Measurements from ENCODE around the gene DPP3.

DPP3 gene

DNA sequence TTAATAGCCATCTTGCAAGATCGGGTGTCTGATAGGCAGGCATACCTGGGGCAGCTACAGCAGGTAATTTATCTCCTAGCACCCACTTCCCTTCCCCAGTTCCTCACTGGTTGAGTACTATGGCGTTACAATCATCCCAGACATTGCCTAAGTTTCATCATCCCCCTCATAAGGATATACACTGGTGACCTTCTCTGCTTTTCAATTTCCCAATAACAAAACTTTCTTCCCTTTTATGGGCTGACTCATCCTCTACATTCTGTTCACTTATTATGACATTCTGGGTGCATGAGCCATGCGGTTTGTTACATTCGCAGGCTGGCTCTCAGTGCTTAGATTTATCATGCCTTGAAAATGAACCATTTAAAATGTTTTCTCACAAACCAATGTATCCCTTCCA lies 36.6 kb upstream of the DPP3 start:
- TF ChIP-seq, protein P1, sequence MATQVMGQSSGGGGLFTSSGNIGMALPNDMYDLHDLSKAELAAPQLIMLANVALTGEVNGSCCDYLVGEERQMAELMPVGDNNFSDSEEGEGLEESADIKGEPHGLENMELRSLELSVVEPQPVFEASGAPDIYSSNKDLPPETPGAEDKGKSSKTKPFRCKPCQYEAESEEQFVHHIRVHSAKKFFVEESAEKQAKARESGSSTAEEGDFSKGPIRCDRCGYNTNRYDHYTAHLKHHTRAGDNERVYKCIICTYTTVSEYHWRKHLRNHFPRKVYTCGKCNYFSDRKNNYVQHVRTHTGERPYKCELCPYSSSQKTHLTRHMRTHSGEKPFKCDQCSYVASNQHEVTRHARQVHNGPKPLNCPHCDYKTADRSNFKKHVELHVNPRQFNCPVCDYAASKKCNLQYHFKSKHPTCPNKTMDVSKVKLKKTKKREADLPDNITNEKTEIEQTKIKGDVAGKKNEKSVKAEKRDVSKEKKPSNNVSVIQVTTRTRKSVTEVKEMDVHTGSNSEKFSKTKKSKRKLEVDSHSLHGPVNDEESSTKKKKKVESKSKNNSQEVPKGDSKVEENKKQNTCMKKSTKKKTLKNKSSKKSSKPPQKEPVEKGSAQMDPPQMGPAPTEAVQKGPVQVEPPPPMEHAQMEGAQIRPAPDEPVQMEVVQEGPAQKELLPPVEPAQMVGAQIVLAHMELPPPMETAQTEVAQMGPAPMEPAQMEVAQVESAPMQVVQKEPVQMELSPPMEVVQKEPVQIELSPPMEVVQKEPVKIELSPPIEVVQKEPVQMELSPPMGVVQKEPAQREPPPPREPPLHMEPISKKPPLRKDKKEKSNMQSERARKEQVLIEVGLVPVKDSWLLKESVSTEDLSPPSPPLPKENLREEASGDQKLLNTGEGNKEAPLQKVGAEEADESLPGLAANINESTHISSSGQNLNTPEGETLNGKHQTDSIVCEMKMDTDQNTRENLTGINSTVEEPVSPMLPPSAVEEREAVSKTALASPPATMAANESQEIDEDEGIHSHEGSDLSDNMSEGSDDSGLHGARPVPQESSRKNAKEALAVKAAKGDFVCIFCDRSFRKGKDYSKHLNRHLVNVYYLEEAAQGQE (IDR thresholded peaks at IDR 0.05; ENCODE audit: low read depth), result no peak
- TF ChIP-seq FOXM1 (IDR thresholded peaks at IDR 0.05; ENCODE audit: borderline replicate concordance, low read depth), result no peak

DNA sequence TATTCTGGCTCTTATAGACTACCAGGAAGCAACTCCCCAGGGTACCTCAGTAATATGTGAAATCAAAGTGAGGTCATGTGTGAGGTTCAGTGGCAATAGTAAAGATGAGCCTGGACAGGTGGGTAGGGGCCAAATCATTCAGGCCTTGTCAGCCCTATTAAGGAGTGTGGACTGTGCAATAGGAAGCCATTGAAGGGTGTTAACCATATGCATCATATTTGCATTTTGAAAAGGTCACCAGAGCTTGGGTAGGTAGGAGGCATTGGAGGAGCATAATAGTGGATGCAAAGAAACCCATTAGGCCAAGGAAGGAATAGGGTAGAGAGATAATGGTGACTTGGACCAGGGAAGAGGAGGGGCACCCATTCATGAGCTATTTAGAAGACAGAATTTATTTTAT lies 33.2 kb upstream of the DPP3 start:
- TF ChIP-seq TEAD4 (IDR thresholded peaks at IDR 0.05) (no peak), CREB1 (IDR thresholded peaks at IDR 0.05; ENCODE audit: low read depth) (no peak), YY1 (IDR thresholded peaks at IDR 0.05; ENCODE audit: low read depth) (no peak), FOXM1 (IDR thresholded peaks at IDR 0.05; ENCODE audit: borderline replicate concordance, low read depth) (no peak), CEBPB (IDR thresholded peaks at IDR 0.05) (no peak), EP300 (IDR thresholded peaks at IDR 0.05; ENCODE audit: borderline replicate concordance) (no peak), ZBTB7A (IDR thresholded peaks at IDR 0.05; ENCODE audit: low read depth) (no peak), USF1 (IDR thresholded peaks at IDR 0.05) (no peak)
- TF ChIP-seq, protein P1 (IDR thresholded peaks at IDR 0.05; ENCODE audit: low read depth), result no peak

GRCh38 chr11:66448523-66448922 lies 31.7 kb upstream of the DPP3 start:
- no peak for TF ChIP-seq RAD21 (IDR thresholded peaks at IDR 0.05; ENCODE audit: low read depth)
- no peak for TF ChIP-seq TEAD4 (IDR thresholded peaks at IDR 0.05)
- TF ChIP-seq CEBPB (IDR thresholded peaks at IDR 0.05), result no peak
- no peak for TF ChIP-seq EP300 (IDR thresholded peaks at IDR 0.05; ENCODE audit: borderline replicate concordance)
- no peak for TF ChIP-seq ZBTB7A (IDR thresholded peaks at IDR 0.05; ENCODE audit: low read depth)
- TF ChIP-seq TCF12 (IDR thresholded peaks at IDR 0.05; ENCODE audit: low read depth), result no peak
- no peak for TF ChIP-seq FOXM1 (IDR thresholded peaks at IDR 0.05; ENCODE audit: borderline replicate concordance, low read depth)
- no peak for TF ChIP-seq USF1 (IDR thresholded peaks at IDR 0.05)
- TF ChIP-seq YY1 (IDR thresholded peaks at IDR 0.05; ENCODE audit: low read depth), result no peak
- TF ChIP-seq CREB1 (IDR thresholded peaks at IDR 0.05; ENCODE audit: low read depth), result no peak
- no peak for TF ChIP-seq NFIC (IDR thresholded peaks at IDR 0.05)

GRCh38 chr11:66450560-66450959 lies 29.7 kb upstream of the DPP3 start:
- no peak for TF ChIP-seq YY1 (IDR thresholded peaks at IDR 0.05; ENCODE audit: low read depth)
- no peak for TF ChIP-seq EP300 (IDR thresholded peaks at IDR 0.05; ENCODE audit: borderline replicate concordance)
- TF ChIP-seq CREB1 (IDR thresholded peaks at IDR 0.05; ENCODE audit: low read depth), result no peak
- no peak for TF ChIP-seq CEBPB (IDR thresholded peaks at IDR 0.05)
- TF ChIP-seq, protein P2, sequence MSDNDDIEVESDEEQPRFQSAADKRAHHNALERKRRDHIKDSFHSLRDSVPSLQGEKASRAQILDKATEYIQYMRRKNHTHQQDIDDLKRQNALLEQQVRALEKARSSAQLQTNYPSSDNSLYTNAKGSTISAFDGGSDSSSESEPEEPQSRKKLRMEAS (IDR thresholded peaks at IDR 0.05), result no peak
- TF ChIP-seq TEAD4 (IDR thresholded peaks at IDR 0.05), result no peak
- no peak for TF ChIP-seq RAD21 (IDR thresholded peaks at IDR 0.05; ENCODE audit: low read depth)
- TF ChIP-seq EGR1 (IDR thresholded peaks at IDR 0.05), result no peak
- TF ChIP-seq FOXM1 (IDR thresholded peaks at IDR 0.05; ENCODE audit: borderline replicate concordance, low read depth), result no peak
- no peak for TF ChIP-seq ZBTB7A (IDR thresholded peaks at IDR 0.05; ENCODE audit: low read depth)
- TF ChIP-seq, protein P1 (IDR thresholded peaks at IDR 0.05; ENCODE audit: low read depth), result no peak
- TF ChIP-seq NFIC (IDR thresholded peaks at IDR 0.05), result no peak
- no peak for TF ChIP-seq USF1 (IDR thresholded peaks at IDR 0.05)
- no peak for TF ChIP-seq TCF12 (IDR thresholded peaks at IDR 0.05; ENCODE audit: low read depth)
- no peak for TF ChIP-seq TAF1 (IDR thresholded peaks at IDR 0.05; ENCODE audit: low read depth)

GRCh38 chr11:66451663-66452062 lies 28.6 kb upstream of the DPP3 start:
- TF ChIP-seq TAF1 (IDR thresholded peaks at IDR 0.05; ENCODE audit: low read depth), result no peak
- no peak for TF ChIP-seq NFIC (IDR thresholded peaks at IDR 0.05)
- TF ChIP-seq, protein P2 (IDR thresholded peaks at IDR 0.05), result no peak
- no peak for TF ChIP-seq TCF12 (IDR thresholded peaks at IDR 0.05; ENCODE audit: low read depth)
- no peak for TF ChIP-seq FOXM1 (IDR thresholded peaks at IDR 0.05; ENCODE audit: borderline replicate concordance, low read depth)
- TF ChIP-seq TEAD4 (IDR thresholded peaks at IDR 0.05), result no peak
- no peak for TF ChIP-seq YY1 (IDR thresholded peaks at IDR 0.05; ENCODE audit: low read depth)
- TF ChIP-seq USF1 (IDR thresholded peaks at IDR 0.05), result no peak
- TF ChIP-seq, protein P1 (IDR thresholded peaks at IDR 0.05; ENCODE audit: low read depth), result no peak
- no peak for TF ChIP-seq ZBTB7A (IDR thresholded peaks at IDR 0.05; ENCODE audit: low read depth)
- no peak for TF ChIP-seq CEBPB (IDR thresholded peaks at IDR 0.05)
